AG20443 (cell line): ENCODE results near the gene OTP.

Source experiments
- DNase-seq: peaks from one replicate; pipeline ENCODE4 v3.0.0; 2012; ENCODE audit warnings: low spot score, mixed read lengths

OTP gene

DNA sequence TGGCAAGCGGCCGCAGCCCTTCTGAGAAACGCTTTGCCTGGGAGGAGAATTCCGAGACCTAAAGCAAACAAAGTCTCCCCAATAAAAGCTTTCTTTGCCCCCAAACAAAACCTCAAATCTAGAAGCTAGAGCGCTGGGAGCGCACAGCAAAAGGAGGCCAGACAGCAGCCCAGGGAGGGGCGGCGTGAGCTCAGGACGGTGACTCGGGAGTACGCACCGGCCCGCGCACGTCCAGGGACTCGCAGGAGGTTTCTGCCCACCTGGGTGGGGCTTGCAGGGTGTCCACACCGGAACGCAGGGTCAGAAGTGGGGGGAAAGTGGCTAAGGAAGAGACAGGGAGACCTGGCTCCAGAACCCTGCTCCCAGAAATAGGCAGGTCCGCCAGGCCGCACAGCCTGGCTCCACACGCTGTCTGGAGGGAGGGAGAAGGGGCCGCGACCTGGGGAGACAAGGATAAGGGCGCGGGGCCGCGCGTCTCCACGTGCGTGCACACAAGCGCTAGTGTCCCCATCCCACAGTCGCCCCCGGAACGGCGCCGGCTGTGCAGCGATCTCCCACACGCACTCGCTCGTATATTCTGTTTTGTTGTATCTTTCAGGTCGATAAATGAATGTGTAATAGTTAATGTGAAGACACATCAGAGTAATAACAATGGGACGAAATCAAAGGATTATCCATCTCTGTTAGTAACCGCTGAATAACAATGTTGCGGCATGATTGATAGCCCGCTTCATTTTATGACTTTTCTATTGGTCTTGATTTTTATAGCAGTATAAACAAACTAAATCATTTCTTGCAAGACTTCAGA, 2.3 kb upstream of the OTP start:
- DNase-seq: no peak

DNA sequence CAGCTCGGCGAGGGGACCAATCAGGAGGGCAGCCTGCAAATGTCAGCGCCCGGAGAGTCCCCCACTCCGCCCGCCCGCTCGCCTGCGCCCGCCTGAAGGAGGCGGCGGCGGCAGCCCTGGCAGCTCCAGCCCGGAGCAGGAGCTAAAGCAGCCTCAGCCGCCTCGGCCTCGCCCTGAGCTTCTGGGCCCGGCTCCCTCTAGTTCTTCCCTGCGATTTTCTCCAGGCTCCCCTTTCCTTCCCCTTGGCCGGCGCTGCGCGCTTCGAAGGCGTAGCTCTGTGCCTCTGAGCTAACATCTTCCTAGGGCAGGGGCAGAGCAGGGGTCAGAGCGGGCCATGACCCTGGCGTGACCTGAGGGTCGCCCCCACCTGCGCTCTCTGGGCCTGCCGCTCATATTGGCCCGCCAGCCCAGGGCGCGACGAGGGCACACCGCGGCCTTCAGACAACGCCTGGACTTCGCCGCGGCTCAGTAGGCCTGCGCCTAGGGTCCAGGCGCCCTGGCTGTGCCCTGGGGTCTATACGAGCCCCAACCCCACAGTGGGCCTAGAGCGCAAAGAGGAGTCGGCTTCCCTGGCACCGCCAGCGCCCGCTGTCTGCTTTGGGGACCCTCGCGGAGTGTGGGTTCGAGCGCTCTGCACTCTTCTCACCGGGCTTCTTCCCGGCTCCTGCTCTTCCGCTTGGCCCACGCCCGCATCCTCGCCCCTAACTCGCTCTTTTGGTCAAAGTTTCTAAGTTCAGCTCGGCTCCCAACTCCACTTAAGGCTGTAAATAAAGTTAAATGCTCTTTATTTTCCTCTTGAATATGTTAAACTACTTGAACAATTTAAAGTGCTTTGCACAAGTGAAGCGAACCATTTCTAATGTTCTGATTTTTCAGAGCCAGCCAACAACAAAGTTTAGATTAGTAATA, 504 bp upstream of the OTP start:
- peak; percentile 33 for DNase-seq

DNA sequence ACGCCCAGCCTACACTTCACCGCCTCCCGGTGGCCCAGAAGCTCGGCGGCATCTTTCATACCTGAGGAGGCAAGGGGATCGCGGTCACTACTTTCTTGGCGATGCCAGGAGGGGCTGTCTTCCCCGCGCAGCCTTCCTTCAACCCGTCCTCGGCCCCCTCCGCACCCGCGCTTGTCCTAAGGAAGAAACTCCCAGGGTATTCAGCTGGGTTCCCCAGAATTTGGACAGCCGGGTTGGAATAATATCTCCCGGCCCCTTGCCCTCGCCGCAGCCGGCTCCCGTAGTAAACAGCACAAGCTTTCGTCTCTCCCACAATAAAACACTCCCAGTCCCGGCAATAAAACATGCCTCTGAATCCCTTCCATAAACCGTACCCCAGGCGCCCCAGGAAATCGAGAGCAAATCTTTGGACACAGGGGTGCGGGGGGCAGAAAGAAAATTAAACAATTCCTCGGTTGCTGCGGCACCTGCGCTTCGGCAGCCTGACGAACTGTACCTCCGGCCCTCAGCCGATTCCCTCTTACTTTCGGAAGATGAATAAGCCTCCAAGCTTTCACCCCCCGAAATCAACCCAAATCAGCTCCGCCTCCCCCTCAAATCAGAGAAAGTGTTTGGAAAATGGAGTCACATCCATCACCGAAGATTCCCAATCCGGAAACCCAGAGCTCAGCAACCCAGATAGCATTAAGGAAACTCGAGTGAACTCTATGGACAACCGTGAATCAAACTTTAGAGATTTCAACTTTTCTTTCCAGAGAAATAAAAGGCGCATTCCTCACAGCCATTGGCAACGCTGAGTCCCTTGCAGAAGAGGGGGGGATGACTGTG, 1.1 kb downstream of the OTP start:
- no peak for DNase-seq

DNA sequence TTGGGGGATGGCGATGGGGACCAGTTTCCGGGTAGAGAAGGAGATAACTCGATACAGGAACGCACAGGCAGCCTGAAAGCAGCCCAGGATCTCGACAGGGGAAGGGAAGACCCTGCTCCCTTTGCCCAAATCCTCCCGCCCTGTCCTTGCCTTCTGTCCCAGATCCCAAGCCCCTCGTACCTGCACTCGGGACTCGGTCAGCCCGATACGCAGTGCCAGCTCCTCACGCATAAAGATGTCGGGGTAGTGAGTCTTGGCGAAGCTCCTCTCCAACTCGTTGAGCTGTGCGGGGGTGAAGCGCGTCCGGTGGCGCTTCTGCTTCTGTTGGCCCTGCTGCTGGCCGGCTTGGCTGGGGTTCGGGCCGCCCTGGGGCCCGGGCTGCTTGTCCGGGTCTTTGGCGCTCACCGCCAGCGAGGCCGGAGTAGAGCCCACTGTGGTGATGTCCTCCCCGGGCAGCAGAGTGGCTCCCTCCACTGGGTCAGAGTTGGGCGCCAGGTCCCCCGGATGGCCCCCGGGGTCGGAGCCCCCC, 1.8 kb downstream of the OTP start:
- no peak for DNase-seq

DNA sequence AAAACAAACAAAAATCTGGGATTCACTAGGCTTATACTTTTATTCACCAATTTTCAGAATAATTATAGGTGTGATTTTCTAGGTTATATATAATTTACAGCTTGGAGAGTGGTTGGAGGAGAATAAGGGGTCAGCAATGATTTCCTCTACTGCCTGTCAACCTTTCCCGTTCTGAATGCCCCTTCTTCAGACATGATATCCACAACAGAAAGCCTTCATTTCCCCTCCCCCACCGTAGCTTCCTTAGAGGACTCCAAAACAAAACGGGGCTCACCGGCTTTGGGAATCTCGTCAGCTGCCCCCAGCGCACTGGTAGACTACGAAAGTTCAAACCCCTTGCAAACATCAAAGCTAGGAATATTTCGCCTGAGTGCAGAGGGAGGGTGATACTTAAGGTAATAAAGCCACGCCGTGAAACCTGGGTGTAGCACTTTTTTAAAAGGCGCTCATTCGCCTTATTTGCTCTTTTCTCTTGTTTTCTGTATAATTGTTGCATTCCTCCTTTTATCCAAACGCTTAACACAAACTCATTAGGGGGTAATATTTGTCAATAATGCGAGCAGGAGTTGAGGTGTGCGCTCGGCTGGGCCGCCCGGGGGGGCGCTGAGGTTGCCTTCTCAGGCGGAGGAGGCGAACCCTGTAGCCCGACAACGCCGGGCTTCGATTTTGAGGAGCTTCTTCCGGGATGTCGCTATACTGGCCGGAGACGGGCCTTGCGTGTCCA, 2.4 kb downstream of the OTP start:
- DNase-seq: no peak

DNA sequence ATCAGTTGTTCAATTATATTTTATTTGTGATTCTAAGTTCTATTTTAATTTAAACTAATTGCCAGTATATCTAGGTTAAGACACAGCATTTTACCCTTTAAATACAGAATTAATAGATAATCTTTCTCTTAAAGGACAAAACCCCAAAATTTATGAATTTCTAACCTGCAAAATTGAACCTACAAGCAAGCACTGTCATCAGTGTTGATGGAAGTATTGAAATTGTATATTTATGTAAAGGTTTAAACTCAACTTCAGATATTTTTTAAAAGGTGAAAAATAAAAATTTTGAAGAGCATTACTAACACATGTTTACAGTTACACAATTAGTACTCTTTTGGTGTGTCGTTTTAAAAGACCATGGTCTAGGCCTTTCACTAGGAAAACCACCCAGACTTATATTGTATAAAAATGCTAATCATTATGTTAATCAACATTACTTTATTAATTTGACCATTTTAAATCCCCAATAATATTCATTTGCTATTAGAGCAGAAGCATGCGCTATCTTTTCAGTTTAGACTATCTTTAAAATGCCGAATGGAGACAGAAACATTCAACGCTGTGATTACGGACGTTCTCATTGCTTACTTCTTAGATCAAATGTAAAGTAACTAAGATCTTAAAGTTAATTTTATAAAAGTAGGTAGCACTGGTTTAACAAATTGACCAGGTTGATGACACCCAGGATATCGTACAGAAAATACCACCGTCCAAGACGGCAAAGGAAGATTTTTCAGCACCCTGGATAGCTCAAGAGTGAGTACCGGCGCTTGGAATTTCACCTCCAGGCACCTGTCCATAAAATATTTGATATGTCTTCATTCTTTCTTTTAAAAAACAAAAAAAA, 3.2 kb downstream of the OTP start:
- DNase-seq: no peak

DNA sequence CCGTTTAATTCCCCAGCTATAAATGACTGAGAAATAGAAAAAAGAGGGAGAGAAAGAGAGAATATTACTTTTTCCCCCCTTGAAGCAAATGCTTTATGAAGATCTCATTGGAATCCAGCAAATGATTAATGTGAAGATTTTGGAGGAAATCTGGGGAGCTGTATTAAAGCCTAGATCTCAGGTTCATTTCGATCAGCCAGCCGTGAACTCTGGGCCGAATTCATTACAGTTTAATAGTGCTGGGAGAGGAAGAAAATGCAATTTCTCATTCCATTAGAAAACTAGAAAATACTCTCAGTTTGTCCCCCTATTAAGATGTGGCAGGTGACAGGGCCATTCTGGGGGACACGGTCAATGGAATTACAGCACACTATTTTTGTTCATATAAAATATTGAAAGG, 4.8 kb downstream of the OTP start:
- DNase-seq: no peak

DNA sequence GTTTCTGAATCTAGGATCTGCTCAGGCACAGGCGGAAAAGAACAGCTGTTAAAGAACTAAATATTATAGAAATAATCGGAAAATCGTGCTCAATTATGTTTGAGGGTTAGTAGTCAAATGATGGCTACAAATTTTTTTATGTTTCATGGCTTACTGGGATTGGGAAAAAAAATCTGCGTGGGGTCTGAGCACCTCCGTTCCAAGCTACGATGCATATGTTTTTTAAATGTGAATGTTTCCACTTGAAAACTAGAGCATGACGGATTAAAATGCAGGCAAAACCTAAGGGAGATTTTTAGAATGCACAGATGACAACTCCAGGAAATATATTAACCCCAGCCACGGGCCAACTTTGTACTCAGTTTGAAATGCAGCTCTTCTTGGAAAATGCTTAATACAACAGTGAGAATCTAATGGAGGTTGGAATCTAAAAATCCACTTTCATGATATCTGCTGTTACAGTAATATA, 5.3 kb downstream of the OTP start:
- no peak for DNase-seq

DNA sequence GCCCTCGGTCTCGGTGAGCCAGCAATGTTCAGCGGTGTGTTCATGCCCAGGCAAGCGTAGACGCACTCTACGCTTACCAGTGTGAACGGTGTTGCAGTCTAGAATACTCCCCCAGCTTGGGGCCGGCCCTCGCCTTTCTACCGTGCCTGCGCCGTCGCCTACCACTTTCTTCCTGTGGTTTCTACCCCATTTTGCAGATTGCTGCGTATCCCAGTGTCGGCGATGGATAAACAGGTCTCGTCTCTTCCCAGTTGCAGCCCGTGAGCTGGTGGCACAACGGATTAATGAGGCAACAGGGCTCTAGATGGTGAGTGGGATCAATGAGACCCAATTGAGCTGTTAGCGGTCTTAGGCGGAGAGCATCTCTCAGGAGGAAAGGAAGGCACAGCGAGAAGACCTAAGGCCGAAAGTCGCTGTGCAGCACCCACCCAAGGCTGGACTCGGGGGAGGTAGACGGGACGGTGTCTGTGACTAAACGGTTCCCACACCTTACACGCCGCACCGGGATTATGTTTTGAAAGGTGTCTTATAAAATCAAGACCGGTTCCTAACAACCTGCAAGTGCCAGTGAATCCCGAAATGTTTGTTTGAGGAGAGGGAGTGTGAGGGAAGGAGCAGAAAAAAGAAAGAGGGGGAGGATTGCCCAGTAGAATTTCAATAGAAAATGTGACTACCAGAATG, 5.8 kb downstream of the OTP start:
- DNase-seq: no peak

DNA sequence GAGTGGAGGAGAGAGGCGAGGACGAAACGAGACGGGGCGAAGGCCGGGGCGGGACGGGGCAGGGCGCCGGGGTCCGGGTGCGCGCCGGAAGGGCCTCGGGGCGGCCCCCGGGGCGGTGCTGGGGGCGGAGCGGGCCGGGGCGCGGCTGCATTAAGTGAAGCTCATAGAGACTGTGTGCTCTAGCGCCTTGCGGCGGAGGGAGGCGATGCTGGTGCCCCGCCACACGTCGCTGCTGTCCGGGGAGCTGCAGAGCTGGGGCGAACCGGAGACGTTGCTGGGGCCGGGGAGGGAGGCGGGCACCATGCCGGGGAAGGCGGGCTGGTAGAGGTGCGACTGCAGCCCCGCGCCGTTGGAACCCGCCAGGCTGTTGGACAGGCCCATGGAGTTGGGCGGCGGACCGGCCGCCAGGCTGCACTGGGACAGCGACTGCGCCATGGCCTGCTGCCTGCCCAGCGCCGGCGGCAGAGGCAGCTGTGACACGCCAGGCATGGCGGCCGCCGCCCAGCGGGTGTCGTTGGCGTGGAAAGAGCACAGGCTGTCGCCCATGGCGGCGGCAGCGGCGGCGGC, 8.3 kb downstream of the OTP start:
- peak; percentile 73 for DNase-seq

DNA sequence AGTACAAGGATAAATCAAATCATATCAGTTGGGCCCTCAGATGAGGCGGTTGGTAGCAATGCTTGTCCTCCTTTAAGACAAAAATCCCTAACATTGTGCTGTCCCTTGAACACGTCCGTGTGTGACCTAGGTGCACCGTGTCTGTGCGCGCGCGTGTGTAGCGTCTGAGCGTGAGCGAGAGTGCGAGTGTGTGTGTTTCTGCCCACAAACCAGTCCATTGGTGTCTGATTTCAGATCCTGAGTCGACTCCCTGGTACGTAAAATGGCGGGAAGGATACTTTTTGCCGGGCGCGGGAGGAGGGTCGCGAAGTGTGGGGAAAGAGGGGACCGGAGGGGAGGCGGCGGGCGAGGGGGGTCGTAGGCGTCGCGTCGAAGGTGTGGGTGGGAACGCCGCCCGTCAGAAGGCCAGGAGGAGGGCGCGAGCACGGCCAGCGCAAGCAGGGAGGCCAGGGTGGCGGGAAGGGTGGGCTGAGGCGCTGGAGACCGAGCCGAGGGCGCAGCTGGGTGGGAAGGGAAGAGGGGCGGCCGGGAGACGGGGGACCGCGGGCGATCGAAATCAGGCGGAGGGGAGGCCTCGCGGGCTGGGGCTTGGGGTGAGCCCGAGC, 8.9 kb downstream of the OTP start:
- DNase-seq: no peak

DNA sequence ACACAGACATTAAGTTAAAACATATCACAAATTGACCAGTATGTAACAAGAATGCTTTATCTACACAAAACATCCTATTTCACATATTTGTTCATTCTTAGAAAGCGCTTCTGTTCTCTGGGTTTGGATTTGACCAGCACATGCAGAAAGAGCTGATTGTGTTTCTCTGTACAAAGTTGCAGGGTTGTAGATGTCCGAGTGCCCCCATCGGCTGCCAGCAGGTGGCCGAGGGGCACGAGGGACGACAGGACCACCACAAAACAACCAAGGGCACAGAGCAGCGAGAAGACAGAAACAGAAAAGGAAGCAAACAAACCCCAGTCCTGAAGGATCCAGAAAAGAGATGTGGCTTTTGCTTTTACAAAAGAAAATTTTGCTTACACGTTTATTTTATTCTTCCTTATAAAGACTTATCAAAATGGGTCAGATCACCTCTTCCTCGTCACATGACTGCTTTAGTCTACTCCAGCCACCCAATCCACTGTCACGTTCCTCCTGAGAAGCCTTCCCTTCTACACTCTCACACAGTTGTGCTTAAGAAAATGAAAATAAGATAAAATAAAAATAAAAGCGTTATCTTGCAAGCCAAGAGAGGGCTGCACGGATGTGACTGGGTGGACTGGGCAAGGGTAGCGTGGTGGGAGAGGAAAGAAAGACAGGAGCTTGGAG, 9.5 kb downstream of the OTP start:
- no peak for DNase-seq

DNA sequence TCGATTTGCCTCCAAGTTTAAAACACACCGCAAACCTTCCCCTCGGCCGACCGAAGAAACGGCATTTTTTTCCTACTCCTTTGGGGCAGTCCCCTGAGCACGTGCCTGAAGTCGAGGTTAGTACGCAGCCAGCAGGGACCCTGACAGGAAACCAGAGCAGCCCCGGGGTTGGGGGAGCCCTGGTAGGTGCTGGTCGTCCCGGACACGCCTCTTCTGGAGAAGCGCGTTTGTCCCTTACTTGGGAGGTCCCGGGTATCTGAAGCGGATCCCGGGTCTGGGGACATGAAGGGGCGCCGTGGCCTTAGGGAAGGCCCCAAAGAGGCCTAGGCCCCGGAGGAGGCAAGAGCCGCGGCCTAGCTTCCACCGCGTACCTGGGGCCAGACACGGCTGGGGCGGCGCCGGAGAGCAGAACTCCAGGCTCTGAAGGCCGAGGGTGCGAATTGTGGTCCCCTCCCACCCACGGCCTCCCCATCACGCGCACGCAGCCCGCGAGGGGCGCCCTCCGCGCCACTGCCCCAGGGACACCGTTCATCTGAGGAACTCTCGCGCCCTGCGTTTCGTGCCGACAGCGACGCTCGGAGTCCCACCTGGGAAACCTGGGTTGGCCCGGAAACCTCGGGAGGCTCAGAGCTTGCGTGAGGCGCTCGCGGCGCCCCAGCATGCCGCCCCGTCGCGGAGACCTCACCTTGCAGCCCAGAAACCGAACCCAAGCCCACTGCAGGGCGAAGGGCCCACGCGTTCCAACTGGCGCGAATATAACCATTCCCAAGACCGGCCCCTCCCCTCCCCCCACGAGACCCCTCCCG, 10.4 kb downstream of the OTP start:
- DNase-seq: no peak

DNA sequence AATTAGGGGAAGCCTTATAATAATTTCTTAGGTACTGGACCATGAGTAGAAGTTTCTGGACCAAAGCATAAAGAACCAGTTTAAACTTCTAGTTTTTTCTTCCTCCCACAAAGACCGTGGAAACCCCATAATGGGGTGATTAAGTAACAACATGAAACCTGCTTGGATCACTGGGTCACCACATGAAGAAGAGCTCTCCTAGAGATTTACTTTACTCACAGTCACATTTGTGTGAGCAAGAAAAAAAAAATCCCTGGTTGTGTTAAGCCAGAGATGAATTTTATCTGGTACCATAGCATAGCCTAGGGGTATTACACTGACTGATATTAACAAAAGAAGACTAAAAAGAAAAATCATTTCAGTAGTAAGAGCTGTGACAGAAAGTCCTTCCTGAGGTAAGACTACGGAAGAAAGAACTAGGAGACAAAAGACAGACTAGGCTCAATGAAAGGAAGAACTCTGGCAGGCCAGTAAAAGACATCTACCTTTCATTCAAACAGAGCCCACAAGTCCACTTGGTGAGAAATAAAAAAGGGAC, 15.2 kb downstream of the OTP start:
- no peak for DNase-seq

DNA sequence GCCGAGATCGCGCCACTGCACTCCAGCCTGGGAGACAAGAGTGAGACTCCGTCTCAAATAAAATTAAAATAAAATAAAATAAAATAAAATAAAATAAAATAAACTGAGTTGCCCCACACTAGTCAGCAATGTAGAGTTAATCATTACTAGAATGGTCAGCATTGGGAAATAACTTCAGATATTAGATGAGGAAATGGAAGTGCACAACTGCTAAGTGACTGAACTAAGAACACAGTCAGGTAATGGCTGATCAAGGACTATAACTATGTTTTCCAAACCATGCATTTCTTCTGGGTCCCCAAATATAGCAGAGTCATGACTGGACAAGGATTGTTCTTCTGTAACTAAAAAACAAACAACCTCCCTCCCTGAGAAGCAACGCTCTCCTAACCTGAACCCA, 17.1 kb downstream of the OTP start:
- DNase-seq: no peak

DNA sequence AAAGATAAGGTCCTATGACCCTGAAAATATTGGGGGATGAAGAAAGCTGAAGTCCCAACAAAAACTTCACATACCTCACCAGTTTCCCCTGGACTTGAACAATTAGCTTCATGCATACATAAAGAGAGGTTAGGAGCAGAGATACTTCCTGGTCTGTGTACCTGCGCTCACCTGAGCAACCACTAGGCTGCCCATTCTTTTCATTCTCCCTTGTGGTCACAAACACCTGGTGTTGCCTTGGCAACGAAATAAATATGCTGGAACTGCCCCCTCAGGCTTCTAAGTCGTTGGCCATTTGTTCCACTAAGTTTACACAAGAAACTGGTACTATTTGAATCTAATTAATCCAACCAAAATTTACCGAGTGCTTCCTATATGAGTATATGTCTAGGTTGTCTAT, 18.1 kb downstream of the OTP start:
- no peak for DNase-seq

DNA sequence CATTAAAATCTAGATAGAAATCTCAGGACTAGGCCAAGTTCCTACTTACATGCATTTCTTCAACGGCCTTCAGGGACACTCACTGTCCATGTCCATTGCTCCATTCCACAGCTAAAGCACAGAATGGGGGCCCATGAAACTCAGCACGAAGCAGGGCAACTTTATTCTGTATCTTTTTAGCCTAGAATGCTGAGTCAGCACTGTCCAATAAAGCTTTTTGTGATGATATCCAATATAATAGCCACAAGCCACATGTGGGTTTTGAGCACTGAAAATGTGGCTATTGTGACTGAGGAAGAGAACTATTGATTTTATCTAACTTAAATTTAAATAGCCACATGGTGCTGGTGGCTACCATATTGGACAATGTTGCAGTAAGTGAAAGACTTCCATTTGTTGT, 21.6 kb downstream of the OTP start:
- no peak for DNase-seq
